ENCODE results near the gene FAM111A. TPM values are rescaled to one million over a fixed set of nuclear protein-coding genes. Genes with fewer than 3 reads are reported as not detected.

FAM111A gene
- total RNA-seq, 1 donor from 2014 or later = 9.3 TPM

DNA sequence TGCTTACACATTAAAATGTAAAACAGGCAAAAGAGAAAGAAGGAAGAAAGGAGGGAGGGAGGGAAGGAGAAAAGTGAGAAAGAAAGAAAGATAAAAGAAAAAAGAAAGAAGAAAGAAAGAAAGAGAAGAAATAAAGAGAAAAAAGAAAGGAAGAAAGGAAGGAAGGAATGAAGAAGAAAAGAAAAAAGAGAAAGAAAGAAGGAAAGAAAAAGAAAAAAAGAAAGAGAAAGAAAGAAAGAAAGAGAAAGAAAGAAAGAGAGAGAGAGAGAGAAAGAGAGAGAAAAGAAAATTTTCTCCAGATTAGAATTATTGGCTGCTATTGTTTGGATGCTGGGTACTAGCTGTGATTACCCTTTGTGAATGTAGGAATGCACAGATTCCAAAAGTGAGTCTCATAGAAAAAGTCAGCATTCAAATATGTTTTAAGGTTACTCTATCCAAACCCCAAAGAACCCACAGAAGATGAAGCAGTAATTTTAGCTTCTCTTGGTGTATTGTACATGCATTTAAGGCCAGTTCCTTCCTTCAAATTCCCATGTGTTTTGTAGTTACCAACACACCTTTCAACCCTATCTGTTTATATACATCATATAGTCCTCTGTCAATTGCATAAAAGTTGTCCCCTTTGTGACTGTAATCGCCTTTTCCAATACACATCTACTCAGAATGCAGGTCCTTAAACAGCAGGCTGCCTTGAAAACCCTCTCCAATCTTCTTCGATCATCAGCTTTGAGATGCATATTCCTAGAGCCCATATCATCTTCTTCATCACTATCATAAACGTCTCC is 789 bp upstream of the FAM111A start:
- ATAC-seq (no peak), DNase-seq (ENCODE audit: low spot score) (no peak)

DNA sequence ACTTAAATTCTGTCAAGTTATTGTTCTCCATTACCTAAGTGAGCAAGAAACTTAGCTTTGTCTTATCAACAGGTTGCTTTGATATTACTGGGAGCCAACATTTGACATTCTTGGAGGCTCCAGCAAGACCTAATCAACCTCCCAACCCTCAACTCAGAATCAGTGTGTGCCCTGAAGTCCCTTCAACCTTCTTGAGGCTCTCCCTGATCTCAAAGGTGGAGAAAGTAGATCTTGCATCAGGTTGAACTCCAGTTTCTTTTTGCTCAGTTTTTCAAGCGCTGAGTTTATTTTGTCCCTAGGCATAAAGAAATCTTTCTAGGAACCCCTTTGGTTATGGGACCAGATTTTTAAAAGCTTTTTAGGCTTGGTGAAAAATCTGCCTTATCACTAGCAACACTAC is 1.4 kb downstream of the FAM111A start:
- ATAC-seq (no peak), DNase-seq (ENCODE audit: low spot score) (no peak)

GRCh38 chr11:59144579-59145345 is 2.1 kb downstream of the FAM111A start:
- peak; percentile 74 for DNase-seq (ENCODE audit: low spot score)
- ATAC-seq = peak; percentile 73

DNA sequence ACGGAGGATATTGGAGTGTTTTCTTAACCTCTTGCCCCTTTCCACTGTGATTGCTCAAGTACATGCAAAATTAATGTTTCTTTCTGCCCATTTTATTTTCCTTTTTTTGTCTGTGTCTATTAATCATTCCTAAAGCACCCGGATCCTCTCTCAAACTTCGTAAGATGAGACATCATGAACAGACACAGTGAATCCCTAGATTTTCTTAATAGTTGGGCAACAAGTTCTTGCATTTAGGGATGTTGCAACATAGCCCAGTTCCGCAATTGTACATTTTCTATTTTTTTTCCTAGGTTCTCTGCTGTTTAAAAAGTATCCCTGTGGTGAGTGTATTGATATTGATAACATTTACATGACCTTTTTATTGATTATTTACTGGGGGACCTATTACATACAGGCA is 2.9 kb downstream of the FAM111A start:
- no peak for DNase-seq (ENCODE audit: low spot score)

DNA sequence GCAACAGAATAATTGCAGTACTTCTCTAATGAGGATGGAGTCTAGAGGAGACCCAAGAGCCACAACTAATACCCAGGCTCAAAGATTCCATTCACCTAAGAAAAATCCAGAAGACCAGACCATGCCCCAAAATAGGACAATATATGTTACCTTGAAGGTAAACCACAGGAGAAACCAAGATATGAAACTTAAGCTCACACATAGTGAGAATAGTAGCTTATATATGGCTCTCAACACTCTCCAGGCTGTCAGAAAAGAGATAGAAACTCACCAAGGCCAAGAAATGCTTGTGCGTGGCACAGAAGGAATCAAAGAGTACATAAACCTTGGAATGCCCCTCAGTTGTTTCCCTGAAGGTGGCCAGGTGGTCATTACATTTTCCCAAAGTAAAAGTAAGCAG is 9.1 kb downstream of the FAM111A start:
- DNase-seq (ENCODE audit: low spot score) = no peak
- no peak for ATAC-seq

More for the DNA sequence above, 2.9 kb downstream of the FAM111A start:
- ATAC-seq = no peak

DNA sequence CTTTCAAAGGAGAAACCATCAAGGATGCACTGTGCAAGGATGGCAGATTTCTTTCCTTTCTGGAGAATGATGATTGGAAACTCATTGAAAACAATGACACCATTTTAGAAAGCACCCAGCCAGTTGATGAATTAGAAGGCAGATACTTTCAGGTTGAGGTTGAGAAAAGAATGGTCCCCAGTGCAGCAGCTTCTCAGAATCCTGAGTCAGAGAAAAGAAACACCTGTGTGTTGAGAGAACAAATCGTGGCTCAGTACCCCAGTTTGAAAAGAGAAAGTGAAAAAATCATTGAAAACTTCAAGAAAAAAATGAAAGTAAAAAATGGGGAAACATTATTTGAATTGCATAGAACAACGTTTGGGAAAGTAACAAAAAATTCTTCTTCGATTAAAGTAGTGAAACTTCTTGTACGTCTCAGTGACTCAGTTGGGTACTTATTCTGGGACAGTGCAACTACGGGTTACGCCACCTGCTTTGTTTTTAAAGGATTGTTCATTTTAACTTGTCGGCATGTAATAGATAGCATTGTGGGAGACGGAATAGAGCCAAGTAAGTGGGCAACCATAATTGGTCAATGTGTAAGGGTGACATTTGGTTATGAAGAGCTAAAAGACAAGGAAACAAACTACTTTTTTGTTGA is 9.8 kb downstream of the FAM111A start:
- no peak for DNase-seq (ENCODE audit: low spot score)
- ATAC-seq = no peak

DNA sequence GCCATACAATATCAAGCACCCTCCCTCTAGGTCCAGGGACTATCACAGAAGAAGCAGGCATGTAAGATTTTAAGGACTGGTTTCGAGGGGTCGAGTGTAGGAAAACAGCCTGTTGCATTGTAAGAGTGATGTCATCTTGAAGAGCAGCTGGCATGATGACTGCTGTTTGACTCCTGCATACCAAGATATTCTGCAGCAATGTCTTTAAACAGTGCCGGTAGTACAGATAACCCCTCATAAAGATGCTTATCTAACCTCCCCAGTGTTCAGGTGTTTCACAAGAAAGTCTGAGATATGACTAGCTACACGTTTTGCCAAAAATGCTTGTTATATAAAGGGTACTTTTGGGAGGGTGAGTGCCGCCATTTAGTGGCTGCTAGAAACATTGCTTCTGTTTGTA is 12.0 kb downstream of the FAM111A start:
- DNase-seq (ENCODE audit: low spot score) (no peak), ATAC-seq (no peak)

GRCh38 chr11:59157433-59157832 is 14.8 kb downstream of the FAM111A start:
- ATAC-seq (no peak), DNase-seq (ENCODE audit: low spot score) (no peak)

DNA sequence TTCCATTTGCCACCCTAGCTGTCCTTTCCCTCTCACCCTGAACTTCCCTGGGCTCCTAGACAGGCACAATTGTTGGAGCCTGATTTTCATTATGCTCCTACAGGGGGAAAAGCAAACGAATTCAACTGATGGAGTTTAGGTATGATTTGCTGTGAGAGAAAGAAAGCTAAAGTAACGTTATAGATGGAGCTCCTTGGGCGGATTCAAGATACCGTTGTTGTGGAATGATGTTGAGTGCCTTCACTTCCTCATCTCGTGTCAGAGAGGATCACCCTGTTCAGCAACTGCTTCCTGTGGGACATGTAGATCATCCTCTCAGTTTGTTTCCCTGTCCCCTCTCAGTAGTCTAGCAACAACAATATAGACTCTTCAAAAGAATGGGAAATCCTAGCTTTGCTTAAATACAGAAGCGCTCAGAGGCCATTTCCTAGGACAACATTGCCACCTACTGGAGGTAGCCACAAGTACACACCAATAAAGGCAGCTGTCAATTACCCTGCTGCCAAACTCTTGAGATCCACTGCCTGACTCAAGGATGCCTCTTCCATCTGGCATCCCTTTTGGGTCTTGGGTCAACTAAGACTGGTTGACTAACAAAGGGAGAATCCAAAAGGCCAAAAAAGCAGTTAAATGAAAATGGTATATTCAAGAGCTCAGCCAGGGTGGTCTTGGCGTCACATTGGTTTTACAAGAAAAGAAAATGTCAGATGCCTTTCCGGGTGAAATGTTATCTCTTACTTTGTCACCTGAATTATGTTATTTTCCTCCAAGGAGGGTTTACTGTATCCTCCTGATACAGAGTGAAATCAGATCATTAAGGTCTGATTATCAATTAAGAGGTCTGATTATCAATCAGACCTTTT is 15.8 kb downstream of the FAM111A start:
- no peak for DNase-seq (ENCODE audit: low spot score)

DNA sequence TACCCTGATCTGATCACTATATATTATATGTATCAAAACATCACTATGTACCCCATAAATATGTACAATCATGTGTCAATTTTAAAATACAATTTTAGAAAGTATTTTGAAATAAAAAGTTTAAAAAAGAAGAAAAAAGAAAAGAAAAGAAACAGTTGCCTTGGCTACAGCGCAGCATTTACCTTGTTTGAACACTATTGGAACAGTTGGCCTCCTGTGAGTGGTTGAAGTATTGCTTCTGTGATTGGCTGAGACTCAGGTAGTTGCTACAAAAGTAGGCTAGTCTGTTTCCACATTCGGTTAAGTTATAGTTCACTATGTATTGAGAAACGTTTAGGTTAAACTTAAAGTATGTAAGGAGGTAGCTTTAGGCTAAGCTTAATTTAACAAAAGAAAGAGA is 21.4 kb downstream of the FAM111A start:
- no peak for ATAC-seq
- no peak for DNase-seq (ENCODE audit: low spot score)

More for the DNA sequence above, 15.8 kb downstream of the FAM111A start:
- ATAC-seq = peak; percentile 99

GRCh38 chr11:59171508-59172322 is 29.1 kb downstream of the FAM111A start, which contains the start of gene DTX4:
Gene DTX4, plus strand, starts transcription at chr11:59172132. Its CDS starts 464 bp downstream, at chr11:59172596.
- ATAC-seq = peak; percentile 77
- DNase-seq (ENCODE audit: low spot score) = peak; percentile 92

GRCh38 chr11:59172345-59173079 is 29.9 kb downstream of the FAM111A start:
- DNase-seq (ENCODE audit: low spot score) = peak; percentile 65
- ATAC-seq = peak; percentile 24

GRCh38 chr11:59173080-59173963 is 30.7 kb downstream of the FAM111A start:
- DNase-seq (ENCODE audit: low spot score) (no peak), ATAC-seq (peak; percentile 35)

GRCh38 chr11:59173964-59174663 is 31.5 kb downstream of the FAM111A start:
- ATAC-seq = peak; percentile 69
- peak; percentile 90 for DNase-seq (ENCODE audit: low spot score)

DNA sequence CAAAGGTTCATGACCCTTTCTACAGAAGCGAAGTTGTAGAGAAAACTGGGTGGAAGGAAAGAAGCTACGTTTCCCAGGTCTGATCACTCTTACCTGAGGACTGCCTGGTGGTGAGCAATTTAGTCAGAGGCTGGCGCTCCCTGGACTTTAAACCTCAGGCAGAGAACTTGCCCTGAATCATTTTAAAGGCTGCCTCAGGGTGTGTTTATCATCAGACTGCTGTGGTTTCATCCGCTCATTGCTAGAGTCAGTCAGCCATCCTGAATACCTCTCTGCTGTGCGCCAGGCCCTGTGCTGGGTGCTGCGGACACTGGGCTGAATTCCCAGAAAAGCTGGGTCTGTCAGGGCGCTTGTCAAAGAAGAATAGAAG is 32.0 kb downstream of the FAM111A start:
- DNase-seq (ENCODE audit: low spot score) = peak; percentile 61
- ATAC-seq = peak; percentile 32

GRCh38 chr11:59175091-59175501 is 32.4 kb downstream of the FAM111A start:
- DNase-seq (ENCODE audit: low spot score) (no peak), ATAC-seq (no peak)

- DNase-seq (ENCODE audit: low spot score) (no peak), ATAC-seq (no peak)
Measured at GRCh38 chr11:59176330-59176729, 33.7 kb downstream of the FAM111A start.
